T-helper 22 cell (primary cell): ENCODE measurements around the gene NUP43.
"Not testable (repeated sequence)": the region's sequence is repeated elsewhere in the genome, so short reads cannot be mapped to it uniquely, and the experiment has no call there.

Source experiments
- DNase-seq: peaks from one replicate; pipeline ENCODE4 v3.0.0-alpha.2; 2020; ENCODE audit warnings: low read depth

The NUP43 gene

DNA sequence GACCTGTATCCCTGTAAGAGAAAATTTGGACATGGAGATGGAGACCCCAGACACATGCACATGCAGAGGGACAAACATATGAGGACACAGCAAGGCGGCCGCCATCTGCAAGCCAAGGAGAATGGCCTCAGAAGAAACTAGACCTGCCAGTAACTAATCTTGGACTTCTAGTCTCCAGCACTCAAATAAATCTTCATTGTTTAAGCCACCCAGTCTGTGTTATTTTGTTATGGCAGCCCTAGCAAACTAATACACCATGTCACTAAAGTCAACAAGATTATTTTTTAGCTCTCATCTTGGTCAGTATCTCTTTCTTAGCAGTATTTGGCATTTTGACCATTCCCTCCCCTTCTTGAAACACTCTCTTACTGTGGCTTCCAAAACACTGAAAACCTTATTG, 55.1 kb downstream of the NUP43 start:
- DNase-seq, result no peak

DNA sequence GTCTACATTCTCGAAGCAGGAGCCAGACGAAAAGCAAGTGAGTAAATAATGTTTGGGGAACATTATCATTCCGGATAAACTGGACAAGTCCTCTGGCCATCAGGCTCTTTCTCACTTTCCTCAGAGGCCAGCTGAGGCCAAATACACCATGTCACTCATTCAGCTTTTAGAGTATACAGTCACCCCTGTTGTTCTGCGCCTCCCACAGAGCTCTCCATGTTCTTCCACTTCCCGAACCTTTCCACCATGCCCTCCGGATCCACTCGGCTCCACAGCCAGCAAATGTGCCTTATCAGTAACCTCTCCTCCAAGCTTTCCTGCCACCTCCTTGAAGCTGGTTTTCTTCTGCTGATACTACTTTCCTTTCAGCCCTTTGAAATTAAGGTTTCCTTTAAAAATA, 60.1 kb downstream of the NUP43 start:
- no peak for DNase-seq

DNA sequence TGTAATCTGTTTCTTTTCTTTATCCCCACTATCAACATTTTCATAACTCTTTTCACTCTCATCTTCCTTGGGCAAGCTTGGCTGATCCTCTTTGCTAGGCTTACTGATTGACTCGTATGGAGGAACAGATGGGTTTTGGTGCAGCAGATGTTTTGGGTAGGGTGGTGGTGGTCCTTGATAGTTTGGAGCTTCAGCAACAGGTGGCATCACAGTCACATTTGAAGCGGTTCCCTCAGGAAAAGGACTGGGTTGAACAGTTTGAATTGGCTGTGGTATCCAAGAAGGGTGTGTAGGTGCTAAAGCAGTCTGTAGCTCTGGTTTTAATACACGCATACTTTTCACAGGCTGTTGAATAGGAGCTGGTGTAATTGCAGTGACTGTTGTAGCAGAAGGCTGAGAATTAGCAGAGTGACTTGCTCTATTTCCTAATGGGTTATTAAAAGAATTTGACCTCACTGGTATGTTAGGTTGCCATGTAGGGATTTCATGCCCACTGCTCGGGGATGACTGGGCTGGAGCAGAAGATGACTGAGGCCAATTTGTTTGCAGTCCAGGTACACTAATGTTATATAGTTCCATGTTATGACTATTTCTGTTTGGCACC, 63.0 kb downstream of the NUP43 start:
- DNase-seq, result no peak

DNA sequence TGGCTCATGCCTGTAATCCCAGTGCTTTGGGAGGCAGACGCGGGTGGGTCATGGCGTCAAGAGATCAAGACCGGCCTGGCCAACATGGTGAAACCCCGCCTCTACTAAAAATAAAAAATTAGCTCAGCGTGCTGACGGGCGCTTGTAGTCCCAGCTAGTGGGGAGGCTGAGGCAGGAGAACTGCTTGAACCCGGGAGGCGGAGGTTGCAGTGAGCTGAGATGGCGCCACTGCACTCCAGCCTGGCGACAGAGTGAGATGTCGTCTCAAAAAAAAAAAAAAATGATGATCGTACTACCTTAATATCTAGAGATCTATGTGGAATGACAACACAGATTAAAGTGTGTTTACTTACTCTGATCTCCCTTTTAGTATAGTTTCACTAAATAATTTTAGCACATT, 64.5 kb downstream of the NUP43 start:
- not testable (repeated sequence) for DNase-seq

DNA sequence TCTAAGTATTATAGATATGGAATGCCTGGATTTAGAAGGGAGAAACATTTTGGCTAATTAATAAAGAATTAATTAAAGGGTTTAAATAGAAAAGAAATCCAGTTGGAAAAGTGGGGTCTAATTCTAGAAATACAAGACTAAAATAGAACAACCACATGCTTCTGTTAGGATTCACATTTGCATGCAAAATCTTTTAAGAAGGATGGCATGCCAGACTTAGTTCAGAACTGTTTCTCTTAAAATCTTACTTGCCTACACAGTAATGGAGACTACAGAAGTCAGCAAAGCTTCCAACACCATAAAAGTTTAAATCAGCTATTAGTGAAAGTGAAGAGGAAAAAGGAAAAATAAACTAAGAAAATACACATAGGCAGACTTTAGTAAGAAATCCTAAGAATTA, 65.1 kb downstream of the NUP43 start:
- no peak for DNase-seq

DNA sequence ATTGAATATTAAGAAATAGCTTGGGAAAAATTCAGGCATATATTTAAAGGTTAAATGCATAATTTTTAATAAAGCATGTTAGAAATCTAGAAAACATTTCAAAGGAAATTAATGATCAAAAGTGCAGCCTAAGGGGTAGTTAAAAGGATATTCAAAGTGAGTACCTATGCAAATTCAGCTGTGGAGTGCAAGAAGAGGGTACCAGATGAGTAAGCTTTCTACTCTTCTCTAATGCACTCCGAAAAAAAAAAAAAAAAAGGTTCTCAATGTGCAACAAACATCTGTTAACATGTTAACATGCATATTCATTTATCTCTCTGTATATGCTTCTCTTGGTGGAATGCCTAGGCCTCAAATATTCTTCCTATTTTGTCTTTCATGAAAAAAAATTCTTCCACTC, 65.8 kb downstream of the NUP43 start:
- DNase-seq, result no peak
